Right lobe of liver (tissue), 4 donors: ENCODE results near the gene PRDM7.
"Not testable (repeated sequence)": the region's sequence is repeated elsewhere in the genome, so short reads cannot be mapped to it uniquely, and the experiment has no call there.

Experiments used
- CTCF ChIP-seq, 4 donors: fragments of 200-600 bp in 3 of 4; fragments of 450-650 bp in 1 of 4; IDR thresholded peaks; one replicate each; pipeline versions ENCODE4 v1.5.1 to v1.8.0; 2016 to 2022; ENCODE audit warnings: antibody characterized with exemption in 4 of 4, mild to moderate bottlenecking in 2 of 4
- POLR2A ChIP-seq: fragments of 450-650 bp; IDR thresholded peaks from one replicate; pipeline ENCODE4 v1.6.1; 2017; ENCODE audit warnings: antibody characterized with exemption, mild to moderate bottlenecking
- donor health status: DM: no; HTN: no; CAD: no.
- donor health status: DM: no; HTN: no; CAD: no.
- donor health status: DM: no; HTN: yes; CAD: no.

DNA sequence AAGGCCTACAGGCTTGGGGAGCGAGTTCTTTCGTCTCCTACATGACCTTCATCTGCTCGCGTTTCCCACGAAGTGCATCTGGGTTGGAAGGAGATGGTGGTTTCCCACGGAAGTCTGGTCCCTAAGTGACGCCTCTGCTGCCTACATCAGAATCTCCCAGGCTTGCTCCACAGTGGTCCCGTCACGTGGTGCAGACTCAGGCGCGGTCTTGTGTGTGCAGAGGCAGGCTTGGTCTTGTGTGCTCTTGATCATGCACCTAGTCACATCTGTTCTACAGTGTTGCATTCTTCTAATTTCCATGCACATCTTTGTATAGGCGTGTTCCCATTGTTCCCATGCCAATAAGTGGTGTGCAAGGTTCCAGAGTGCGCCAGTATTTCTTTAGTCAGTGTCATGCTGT lies 27.6 kb upstream of the PRDM7 start:
- TF ChIP-seq CTCF (IDR thresholded peaks at IDR 0.05); POLR2A: not testable (repeated sequence)
